Ovary (tissue), 3 donors: Measurements from ENCODE around the gene TRAFD1.

Source experiments
- EP300 ChIP-seq: sonication (generic); formaldehyde crosslinking; IDR thresholded peaks from one replicate; pipeline ENCODE4 v1.6.1; 2017; ENCODE audit warnings: antibody characterized with exemption
- POLR2A ChIP-seq: fragments of 450-650 bp; IDR thresholded peaks from one replicate; pipeline ENCODE4 v1.6.1; 2017; ENCODE audit warnings: antibody characterized with exemption, mild to moderate bottlenecking, moderate library complexity
- TF ChIP-seq, protein P1 (sequence below), 3 donors: fragments of 450-650 bp in 2 of 3; fragments of 200-600 bp in 1 of 3; IDR thresholded peaks; one replicate each; pipeline versions ENCODE4 v1.5.1 to v1.8.0; 2016 to 2022; ENCODE audit warnings: antibody characterized with exemption in 3 of 3, mild to moderate bottlenecking in 1 of 3
- donor health status: DM: no; HTN: no; CAD: no.

DNA sequence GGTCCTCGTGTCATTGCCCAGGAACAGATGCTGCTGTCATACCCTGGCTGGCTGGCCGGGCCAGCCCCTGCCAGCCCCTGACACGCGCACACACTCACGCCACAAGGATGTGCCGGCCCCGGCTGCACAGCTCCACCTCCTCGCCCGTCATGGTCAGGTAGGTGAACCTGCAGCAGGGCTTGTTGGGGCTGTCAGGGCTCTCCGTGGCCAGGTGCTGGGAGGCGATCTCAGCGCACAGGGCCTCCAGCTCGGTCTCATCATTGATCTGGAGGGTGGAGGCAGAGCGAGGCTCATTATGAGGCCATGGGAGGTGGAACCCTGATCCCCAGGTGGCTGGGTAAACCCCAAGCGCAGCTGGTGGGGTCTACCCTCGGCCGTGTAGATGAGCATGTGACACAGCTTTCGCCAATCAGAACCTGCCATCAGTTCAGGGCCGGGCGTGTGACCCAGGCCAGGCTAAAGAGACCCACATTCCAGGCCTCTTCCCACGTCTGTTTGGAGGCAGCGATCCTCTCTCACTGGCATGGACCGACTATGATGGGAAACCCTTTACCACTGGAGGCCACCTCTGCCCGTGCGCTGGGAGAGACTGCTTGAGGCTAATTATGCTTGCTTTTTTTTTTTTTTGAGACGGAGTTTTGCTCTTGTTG is 38.8 kb downstream of the TRAFD1 start:
- TF ChIP-seq POLR2A (no peak), EP300 (no peak)
- TF ChIP-seq, protein P1, sequence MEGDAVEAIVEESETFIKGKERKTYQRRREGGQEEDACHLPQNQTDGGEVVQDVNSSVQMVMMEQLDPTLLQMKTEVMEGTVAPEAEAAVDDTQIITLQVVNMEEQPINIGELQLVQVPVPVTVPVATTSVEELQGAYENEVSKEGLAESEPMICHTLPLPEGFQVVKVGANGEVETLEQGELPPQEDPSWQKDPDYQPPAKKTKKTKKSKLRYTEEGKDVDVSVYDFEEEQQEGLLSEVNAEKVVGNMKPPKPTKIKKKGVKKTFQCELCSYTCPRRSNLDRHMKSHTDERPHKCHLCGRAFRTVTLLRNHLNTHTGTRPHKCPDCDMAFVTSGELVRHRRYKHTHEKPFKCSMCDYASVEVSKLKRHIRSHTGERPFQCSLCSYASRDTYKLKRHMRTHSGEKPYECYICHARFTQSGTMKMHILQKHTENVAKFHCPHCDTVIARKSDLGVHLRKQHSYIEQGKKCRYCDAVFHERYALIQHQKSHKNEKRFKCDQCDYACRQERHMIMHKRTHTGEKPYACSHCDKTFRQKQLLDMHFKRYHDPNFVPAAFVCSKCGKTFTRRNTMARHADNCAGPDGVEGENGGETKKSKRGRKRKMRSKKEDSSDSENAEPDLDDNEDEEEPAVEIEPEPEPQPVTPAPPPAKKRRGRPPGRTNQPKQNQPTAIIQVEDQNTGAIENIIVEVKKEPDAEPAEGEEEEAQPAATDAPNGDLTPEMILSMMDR (IDR thresholded peaks at IDR 0.05), result no peak
